Measurements from ENCODE around the gene SCCPDH. TPM values are rescaled to one million over a fixed set of nuclear protein-coding genes. Genes with fewer than 3 reads are reported as not detected.

Gene SCCPDH
- total RNA-seq, 1 donor from 2014 or later: 34.1 TPM

- peak overlapping the region; percentile 5 for H3K27ac Mint-ChIP-seq
- peak overlapping the region; percentile 80 for H3K4me3 Mint-ChIP-seq
- peak; percentile 15 for DNase-seq (ENCODE audit: extremely low spot score, unreplicated experiment)
- peaks cover 6% of the 10 kb centered on the region for H3K4me1 Mint-ChIP-seq (ENCODE audit: unreplicated experiment)
- H3K27me3 Mint-ChIP-seq: no peaks in the 10 kb centered on the region
- no peak for TF ChIP-seq CTCF (conservative IDR thresholded peaks at IDR 0.05)
- peaks cover 12% of the 10 kb centered on the region for H3K9me3 Mint-ChIP-seq
- peaks cover 4% of the 10 kb centered on the region for H3K36me3 Mint-ChIP-seq
Measured at GRCh38 chr1:246698466-246699094, 25.6 kb upstream of the SCCPDH start.

GRCh38 chr1:246699095-246699735 is 25.0 kb upstream of the SCCPDH start:
- Mint-ChIP-seq H3K4me3 (peak overlapping the region; percentile 80), H3K4me1 (ENCODE audit: unreplicated experiment) (peaks cover 6% of the 10 kb centered on the region), H3K36me3 (peaks cover 4% of the 10 kb centered on the region), H3K27ac (peak overlapping the region; percentile 5), H3K9me3 (peaks cover 8% of the 10 kb centered on the region), H3K27me3 (no peaks in the 10 kb centered on the region)
- peak; percentile 78 for DNase-seq (ENCODE audit: extremely low spot score, unreplicated experiment)
- peak; percentile 91 for TF ChIP-seq CTCF (conservative IDR thresholded peaks at IDR 0.05)

GRCh38 chr1:246703581-246703980 is 20.6 kb upstream of the SCCPDH start:
- H3K27ac Mint-ChIP-seq: no peak overlapping the region
- no peaks in the 10 kb centered on the region for H3K27me3 Mint-ChIP-seq
- peaks cover 6% of the 10 kb centered on the region for H3K4me1 Mint-ChIP-seq (ENCODE audit: unreplicated experiment)
- no peak for TF ChIP-seq CTCF (conservative IDR thresholded peaks at IDR 0.05)
- DNase-seq (ENCODE audit: extremely low spot score, unreplicated experiment): peak; percentile 32
- no peak overlapping the region for H3K4me3 Mint-ChIP-seq
- no peaks in the 10 kb centered on the region for H3K9me3 Mint-ChIP-seq
- no peaks in the 10 kb centered on the region for H3K36me3 Mint-ChIP-seq

GRCh38 chr1:246705368-246705767 is 18.8 kb upstream of the SCCPDH start:
- Mint-ChIP-seq H3K36me3 (no peaks in the 10 kb centered on the region), H3K9me3 (peaks cover 7% of the 10 kb centered on the region), H3K4me1 (ENCODE audit: unreplicated experiment) (no peaks in the 10 kb centered on the region), H3K27me3 (peaks cover 3% of the 10 kb centered on the region), H3K27ac (peak overlapping the region; percentile 87), H3K4me3 (no peak overlapping the region)
- no peak for TF ChIP-seq CTCF (conservative IDR thresholded peaks at IDR 0.05)
- DNase-seq (ENCODE audit: extremely low spot score, unreplicated experiment): no peak

GRCh38 chr1:246708166-246708565 is 16.0 kb upstream of the SCCPDH start:
- Mint-ChIP-seq H3K4me1 (ENCODE audit: unreplicated experiment) (no peaks in the 10 kb centered on the region), H3K36me3 (no peaks in the 10 kb centered on the region), H3K27ac (no peak overlapping the region), H3K9me3 (peaks cover 15% of the 10 kb centered on the region), H3K4me3 (no peak overlapping the region), H3K27me3 (peaks cover 7% of the 10 kb centered on the region)
- no peak for DNase-seq (ENCODE audit: extremely low spot score, unreplicated experiment)
- TF ChIP-seq CTCF (conservative IDR thresholded peaks at IDR 0.05): no peak

Measured in type B pancreatic cell (in vitro differentiated cells).